ENCODE results near the gene PIK3C2G. TPM values are rescaled to one million over a fixed set of nuclear protein-coding genes. Genes with fewer than 3 reads are reported as not detected.

The PIK3C2G gene
- total RNA-seq, 1 experiment from 2014 or later, result not detected

GRCh38 chr12:18632848-18633247 lies 371.5 kb downstream of the PIK3C2G start:
- no peaks in the 10 kb centered on the region for H3K9me3 ChIP-seq (ENCODE audit: control insufficient read depth, low read depth, low read length)

More at GRCh38 chr12:18632848-18633247, 371.5 kb downstream of the PIK3C2G start:
- no peaks in the 10 kb centered on the region for H3K27me3 Mint-ChIP-seq (ENCODE audit: low read depth)
- Histone ChIP-seq H4K8ac (replicated peaks; ENCODE audit: insufficient read length, low read depth, low read length) (no peak overlapping the region), H3T11ph (ENCODE audit: low read length) (no peak overlapping the region), H2AFZ (ENCODE audit: low read length) (no peak overlapping the region), H2BK5ac (ENCODE audit: insufficient read length, low read length) (no peak overlapping the region), H3K18ac (ENCODE audit: insufficient read length, low read depth, low read length) (no peak overlapping the region), H4K5ac (ENCODE audit: insufficient read length, low read depth, low read length) (no peak overlapping the region), H3K4ac (ENCODE audit: low read depth, low read length) (no peak overlapping the region), H2BK20ac (ENCODE audit: low read depth, low read length, poor library complexity, severe bottlenecking) (no peak overlapping the region), H3K9ac (ENCODE audit: extremely low read depth, insufficient read length, low read length) (no peak overlapping the region), H3K23me2 (ENCODE audit: insufficient read length, low read depth, low read length, poor library complexity, severe bottlenecking) (no peaks in the 10 kb centered on the region), H2BK15ac (ENCODE audit: low read depth, low read length) (no peak overlapping the region), H3K27ac (ENCODE audit: insufficient read length, low read depth, low read length) (no peak overlapping the region), H2BK120ac (ENCODE audit: low read depth, low read length, poor library complexity, severe bottlenecking) (no peak overlapping the region), H3K56ac (ENCODE audit: insufficient read length, low read depth, low read length) (no peak overlapping the region), H3K27me3 (ENCODE audit: insufficient read depth, low read length) (no peaks in the 10 kb centered on the region), H3K4me1 (ENCODE audit: insufficient read depth, low read length) (no peaks in the 10 kb centered on the region), H3K23ac (ENCODE audit: insufficient read length, low read depth, low read length) (no peak overlapping the region), H3K4me2 (ENCODE audit: insufficient read depth, insufficient read length, low read length) (no peak overlapping the region), H3K79me1 (ENCODE audit: insufficient read depth, low read depth, low read length, poor library complexity, severe bottlenecking) (no peaks in the 10 kb centered on the region), H3K79me2 (ENCODE audit: insufficient read depth, low read length) (no peaks in the 10 kb centered on the region), H4K91ac (ENCODE audit: insufficient read length, low read depth, low read length) (no peak overlapping the region), H2BK12ac (ENCODE audit: insufficient read length, low read depth, low read length) (no peak overlapping the region), H3K14ac (ENCODE audit: insufficient read depth, low read length) (no peak overlapping the region), H4K20me1 (ENCODE audit: control insufficient read depth, insufficient read depth, insufficient read length) (no peaks in the 10 kb centered on the region), H2AK5ac (ENCODE audit: insufficient read length, low read length) (no peak overlapping the region)
- no peaks in the 10 kb centered on the region for H3K4me1 Mint-ChIP-seq
- DNase-seq, result no peak
- H3K27ac Mint-ChIP-seq, result no peak overlapping the region
- no peak overlapping the region for H3K4me3 Mint-ChIP-seq
- H3K9me3 Mint-ChIP-seq, result no peaks in the 10 kb centered on the region; a peak in 1 of 5 replicates
- no CpG with 5 or more reads among the region's 2 CpGs for whole genome bisulfite sequencing (ENCODE audit: extremely low coverage, insufficient read length, low lambda C conversion rate)
- TF ChIP-seq, protein P1, sequence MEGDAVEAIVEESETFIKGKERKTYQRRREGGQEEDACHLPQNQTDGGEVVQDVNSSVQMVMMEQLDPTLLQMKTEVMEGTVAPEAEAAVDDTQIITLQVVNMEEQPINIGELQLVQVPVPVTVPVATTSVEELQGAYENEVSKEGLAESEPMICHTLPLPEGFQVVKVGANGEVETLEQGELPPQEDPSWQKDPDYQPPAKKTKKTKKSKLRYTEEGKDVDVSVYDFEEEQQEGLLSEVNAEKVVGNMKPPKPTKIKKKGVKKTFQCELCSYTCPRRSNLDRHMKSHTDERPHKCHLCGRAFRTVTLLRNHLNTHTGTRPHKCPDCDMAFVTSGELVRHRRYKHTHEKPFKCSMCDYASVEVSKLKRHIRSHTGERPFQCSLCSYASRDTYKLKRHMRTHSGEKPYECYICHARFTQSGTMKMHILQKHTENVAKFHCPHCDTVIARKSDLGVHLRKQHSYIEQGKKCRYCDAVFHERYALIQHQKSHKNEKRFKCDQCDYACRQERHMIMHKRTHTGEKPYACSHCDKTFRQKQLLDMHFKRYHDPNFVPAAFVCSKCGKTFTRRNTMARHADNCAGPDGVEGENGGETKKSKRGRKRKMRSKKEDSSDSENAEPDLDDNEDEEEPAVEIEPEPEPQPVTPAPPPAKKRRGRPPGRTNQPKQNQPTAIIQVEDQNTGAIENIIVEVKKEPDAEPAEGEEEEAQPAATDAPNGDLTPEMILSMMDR (conservative IDR thresholded peaks at IDR 0.05), result no peak
- peaks cover 0 to 2% (median 0%) of the 10 kb centered on the region in 3 experiments; a peak in 2 of 7 replicates for H3K36me3 Mint-ChIP-seq (ENCODE audit: insufficient read depth in 1 of 3, low read depth in 3 of 3)
